KOPT-K1 (cell line): ENCODE measurements around the gene DUSP7.
A peak's percentile ranks its signal among the peaks of the same experiment; 100 is the strongest.

Experiments
- H3K27ac ChIP-seq: fragments of 200-600 bp; sonication (generic); 2 replicates; pipeline ENCODE4 v1.5.1; 2016; ENCODE audit warnings: antibody characterized with exemption, mild to moderate bottlenecking, low read depth, low read length; ENCODE audit not compliant: poor library complexity, severe bottlenecking
- H3K36me3 ChIP-seq: fragments of 200-600 bp; sonication (generic); 2 replicates; pipeline ENCODE4 v1.5.1; 2017; ENCODE audit warnings: antibody characterized with exemption, mild to moderate bottlenecking, low read length, moderate library complexity; ENCODE audit not compliant: insufficient read depth
- H3K9me3 ChIP-seq: fragments of 200-600 bp; sonication (generic); 2 replicates; pipeline ENCODE4 v1.5.1; 2017; ENCODE audit warnings: antibody characterized with exemption, low read length, mild to moderate bottlenecking; ENCODE audit not compliant: insufficient read depth, poor library complexity, severe bottlenecking

DUSP7 gene

DNA sequence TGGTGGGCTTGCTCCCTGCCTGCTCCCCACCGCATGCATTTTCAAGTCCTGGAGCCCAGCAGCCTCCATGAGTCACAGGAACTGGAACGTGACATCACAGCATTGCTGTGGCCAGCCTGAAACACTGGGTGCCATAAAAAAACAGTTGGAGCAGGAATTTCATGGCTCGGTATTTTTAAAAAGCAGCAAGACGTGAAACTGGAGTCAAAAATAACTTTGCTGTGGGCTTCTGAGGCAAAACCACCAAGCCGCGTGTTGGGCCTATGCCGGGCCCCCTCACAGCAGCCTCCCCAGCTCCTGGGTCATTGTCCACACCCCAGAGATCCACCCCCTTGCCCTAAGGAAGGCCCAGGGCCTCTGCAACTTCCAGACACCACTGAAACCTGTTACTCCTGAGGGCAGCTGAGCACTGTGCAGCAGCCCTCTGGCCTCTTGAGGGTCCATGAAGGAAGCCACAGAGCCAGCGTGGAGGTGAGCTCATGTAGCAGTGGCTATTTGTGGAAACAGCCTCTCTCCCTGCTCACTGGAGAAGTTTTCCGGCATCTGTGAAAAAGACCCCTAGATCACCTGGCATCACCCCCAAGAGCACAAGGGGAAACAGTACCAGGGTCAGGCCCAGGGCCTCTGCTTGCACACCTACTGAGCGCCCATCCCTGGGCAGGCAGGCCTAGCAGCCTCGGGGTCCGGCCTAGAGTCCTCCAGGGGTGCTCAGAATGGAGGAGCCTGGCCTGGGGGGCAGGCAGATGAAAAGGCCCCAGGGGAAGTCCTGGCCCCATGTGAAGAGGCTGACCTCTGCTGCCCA, 34.0 kb upstream of the DUSP7 start:
- Histone ChIP-seq H3K27ac (no peak overlapping the region), H3K9me3 (no peaks in the 10 kb centered on the region), H3K36me3 (peaks cover 49% of the 10 kb centered on the region)

DNA sequence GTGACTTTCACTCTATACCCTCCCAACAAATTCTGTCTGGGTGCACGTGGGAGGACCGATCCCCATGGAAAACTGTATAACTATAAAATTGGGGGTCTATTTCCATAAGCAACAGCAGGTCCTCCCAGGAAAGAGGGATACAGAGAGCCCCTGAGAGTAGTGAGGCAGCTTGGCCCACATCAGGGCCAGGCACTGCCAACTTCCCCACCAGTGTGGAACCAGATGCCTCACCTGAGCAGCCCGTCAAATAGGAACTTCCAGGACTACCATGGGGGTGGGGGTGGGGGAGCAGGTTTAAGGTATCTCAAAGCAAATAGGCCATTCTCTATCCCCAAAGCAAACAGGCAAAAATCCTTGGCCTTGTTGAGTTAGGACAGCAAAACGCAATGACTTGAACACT, 33.3 kb upstream of the DUSP7 start:
- peaks cover 42% of the 10 kb centered on the region for H3K36me3 ChIP-seq
- no peak overlapping the region for H3K27ac ChIP-seq
- H3K9me3 ChIP-seq: no peaks in the 10 kb centered on the region

- Histone ChIP-seq H3K36me3 (peaks cover 39% of the 10 kb centered on the region), H3K9me3 (no peaks in the 10 kb centered on the region), H3K27ac (no peak overlapping the region)
Observed at GRCh38 chr3:52088445-52089367, 32.3 kb upstream of the DUSP7 start.

- Histone ChIP-seq H3K9me3 (no peaks in the 10 kb centered on the region), H3K27ac (no peak overlapping the region)
Observed at GRCh38 chr3:52087731-52088130, 31.4 kb upstream of the DUSP7 start.

GRCh38 chr3:52086976-52087663, 30.7 kb upstream of the DUSP7 start:
- Histone ChIP-seq H3K9me3 (no peaks in the 10 kb centered on the region), H3K27ac (peak overlapping the region; percentile 18)

More at GRCh38 chr3:52087731-52088130, 31.4 kb upstream of the DUSP7 start:
- peaks cover 39% of the 10 kb centered on the region for H3K36me3 ChIP-seq

DNA sequence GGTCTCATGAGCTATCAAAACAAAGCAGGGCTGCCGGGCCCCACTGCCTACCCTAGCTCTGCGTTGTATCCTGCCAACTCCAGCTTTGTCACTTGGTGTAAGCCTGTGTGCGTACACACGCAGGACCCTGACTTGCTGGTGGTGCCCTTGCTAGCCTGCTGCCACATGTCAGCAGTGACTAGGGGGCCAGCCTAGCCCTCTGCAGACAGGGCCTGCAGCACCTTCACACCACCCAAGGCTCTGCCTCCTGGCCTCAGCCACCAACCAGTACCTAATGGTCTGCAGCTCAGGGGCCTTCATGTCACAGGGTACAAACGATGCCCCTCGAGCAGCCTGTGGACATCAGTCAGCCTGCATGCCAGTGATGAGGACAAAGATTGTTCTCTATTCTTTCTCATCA, 30.1 kb upstream of the DUSP7 start:
- peak overlapping the region; percentile 18 for H3K27ac ChIP-seq
- no peaks in the 10 kb centered on the region for H3K9me3 ChIP-seq
- peaks cover 30% of the 10 kb centered on the region; the same call in 1 of the 2 replicates for H3K36me3 ChIP-seq

More at GRCh38 chr3:52086976-52087663, 30.7 kb upstream of the DUSP7 start:
- peaks cover 36% of the 10 kb centered on the region for H3K36me3 ChIP-seq

GRCh38 chr3:52085681-52086282, 29.4 kb upstream of the DUSP7 start:
- H3K9me3 ChIP-seq: no peaks in the 10 kb centered on the region
- H3K36me3 ChIP-seq: peaks cover 26% of the 10 kb centered on the region; the same call in 1 of the 2 replicates
- H3K27ac ChIP-seq: no peak overlapping the region

DNA sequence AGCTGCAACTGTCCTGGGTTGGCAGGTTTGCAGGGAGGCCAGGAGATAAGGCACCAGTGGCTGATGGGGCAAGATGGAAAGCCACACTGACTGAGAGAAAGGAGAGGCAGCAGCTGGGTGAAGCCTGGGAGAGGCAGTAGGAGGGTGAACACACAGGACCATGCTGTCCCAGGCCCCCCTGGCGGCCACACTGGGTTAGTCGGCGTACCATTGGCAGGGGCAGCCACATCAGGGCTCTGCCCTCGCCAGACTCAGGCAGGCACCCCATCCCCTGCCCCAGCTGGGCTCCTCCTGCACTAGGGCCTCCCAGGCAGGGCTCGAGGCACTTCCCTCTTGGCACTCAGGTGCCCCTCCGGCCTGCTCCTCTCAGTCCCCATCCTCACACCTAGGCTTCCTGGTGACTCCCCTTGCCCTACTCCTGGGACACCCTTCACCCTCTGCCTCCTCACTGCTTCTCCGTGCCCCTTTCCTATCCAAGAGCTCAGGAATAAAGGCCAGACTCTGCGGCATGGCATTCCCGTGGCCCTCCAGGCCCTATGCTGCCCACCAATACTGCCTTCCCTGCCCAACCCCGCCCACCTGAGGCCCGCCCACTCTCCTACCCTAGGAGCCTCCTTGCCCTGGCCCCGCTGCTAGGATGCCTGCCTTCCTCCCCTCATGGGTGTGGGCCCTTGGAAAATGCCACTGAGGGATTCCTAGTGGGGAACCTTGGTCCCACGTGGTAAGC, 28.7 kb upstream of the DUSP7 start:
- Histone ChIP-seq H3K27ac (no peak overlapping the region), H3K36me3 (peaks cover 29% of the 10 kb centered on the region; the same call in 1 of the 2 replicates), H3K9me3 (no peaks in the 10 kb centered on the region)

- Histone ChIP-seq H3K27ac (no peak overlapping the region), H3K9me3 (no peaks in the 10 kb centered on the region), H3K36me3 (peaks cover 32% of the 10 kb centered on the region; the same call in 1 of the 2 replicates)
Observed at GRCh38 chr3:52084216-52084945, 28.0 kb upstream of the DUSP7 start.

- H3K36me3 ChIP-seq: peaks cover 32% of the 10 kb centered on the region; the same call in 1 of the 2 replicates
- no peak overlapping the region for H3K27ac ChIP-seq
- H3K9me3 ChIP-seq: no peaks in the 10 kb centered on the region
Observed at GRCh38 chr3:52083556-52084087, 27.3 kb upstream of the DUSP7 start.

DNA sequence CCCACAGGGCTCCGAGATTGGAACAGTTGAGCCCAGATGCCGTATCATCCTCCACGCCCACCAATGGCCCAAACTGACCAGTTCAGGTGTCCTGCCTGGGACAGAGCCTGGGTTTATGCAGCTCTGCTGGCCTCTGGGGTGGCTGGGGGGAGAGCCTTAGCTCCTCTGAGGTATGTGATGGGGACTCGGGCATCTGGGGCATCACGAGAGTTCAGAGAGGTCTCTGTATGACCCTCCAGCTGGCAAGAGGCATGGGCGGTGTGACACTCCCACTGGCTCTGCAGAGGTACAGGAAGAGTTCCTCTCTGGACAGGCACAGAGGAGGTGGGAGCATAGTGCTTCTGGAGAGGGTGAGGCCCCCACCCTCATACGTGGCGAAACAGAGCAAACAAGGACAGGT, 26.6 kb upstream of the DUSP7 start:
- Histone ChIP-seq H3K36me3 (peaks cover 32% of the 10 kb centered on the region; the same call in 1 of the 2 replicates), H3K9me3 (no peaks in the 10 kb centered on the region), H3K27ac (no peak overlapping the region)

DNA sequence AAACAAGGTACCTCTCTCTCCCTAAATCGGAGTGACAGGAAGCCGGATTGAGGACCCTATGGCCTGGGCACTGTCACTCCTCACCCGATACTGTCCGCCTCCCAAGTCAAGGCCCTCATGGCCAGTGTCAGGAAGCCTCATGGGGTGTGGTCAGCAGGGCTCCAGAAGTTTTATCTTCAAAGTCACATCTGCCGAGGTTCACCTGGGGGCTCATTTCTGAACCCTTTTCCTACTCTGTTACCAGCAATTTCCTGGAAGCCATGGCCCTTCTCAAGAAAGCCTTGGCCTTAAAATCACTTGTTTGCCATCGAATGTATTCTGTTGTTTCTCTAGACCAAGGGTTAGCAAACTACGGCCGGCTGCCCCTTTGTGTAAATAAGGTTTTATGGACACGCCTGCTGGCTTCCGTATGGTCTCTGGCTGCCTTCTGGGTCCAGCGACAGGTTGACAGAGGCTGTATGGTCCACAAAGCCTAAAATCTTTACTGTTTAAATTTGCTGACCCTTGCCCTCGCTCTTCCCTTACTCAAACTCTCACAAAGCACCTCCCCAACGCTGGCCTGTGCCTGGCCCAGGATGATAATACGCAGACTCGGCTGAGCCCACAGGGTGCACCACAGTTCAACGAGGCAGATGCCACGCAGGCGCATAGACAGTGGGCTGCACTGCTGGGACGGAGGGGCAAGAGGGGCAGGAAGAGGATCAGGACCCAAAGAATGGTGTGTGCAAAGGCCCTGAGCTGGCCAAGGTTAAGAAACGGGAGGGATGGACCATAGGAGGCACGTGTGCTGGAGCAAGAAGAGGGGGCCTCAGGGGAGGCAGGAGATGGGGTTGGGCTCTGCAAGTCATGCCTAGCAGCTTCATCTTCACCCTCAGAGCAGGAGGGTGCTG, 24.7 kb upstream of the DUSP7 start:
- no peak overlapping the region for H3K27ac ChIP-seq
- H3K9me3 ChIP-seq: no peaks in the 10 kb centered on the region
- peaks cover 42% of the 10 kb centered on the region; the same call in 1 of the 2 replicates for H3K36me3 ChIP-seq
